Fibroblast of villous mesenchyme (primary cell): ENCODE data around the gene GSG1L2. TPM values are rescaled to one million over a fixed set of nuclear protein-coding genes. Genes with fewer than 3 reads are reported as not detected.
"Not testable (repeated sequence)": the region's sequence is repeated elsewhere in the genome, so short reads cannot be mapped to it uniquely, and the experiment has no call there.

Experiments
- DNase-seq: peaks from one replicate; pipeline ENCODE4 v3.0.0-alpha.2; 2010; ENCODE audit warnings: low read depth
- H3K4me3 ChIP-seq: 2 replicates; pipeline ENCODE4 v1.5.1; 2011; ENCODE audit warnings: low read depth, mild to moderate bottlenecking, low read length
- total RNA-seq: library from RNA; depleted of rRNA; stranded (reverse); fragments of >200 nt; gene quantifications from 2 replicates; pipeline ENCODE4 v1.2.3, GENCODE V29; 2012
- TF ChIP-seq, protein P1 (sequence below): IDR thresholded peaks from 2 replicates; pipeline ENCODE4 v1.5.1; 2012; ENCODE audit warnings: low read depth, mild to moderate bottlenecking, low read length; ENCODE audit not compliant: insufficient read depth

Gene GSG1L2
- total RNA-seq, 1 donor, result not detected

DNA sequence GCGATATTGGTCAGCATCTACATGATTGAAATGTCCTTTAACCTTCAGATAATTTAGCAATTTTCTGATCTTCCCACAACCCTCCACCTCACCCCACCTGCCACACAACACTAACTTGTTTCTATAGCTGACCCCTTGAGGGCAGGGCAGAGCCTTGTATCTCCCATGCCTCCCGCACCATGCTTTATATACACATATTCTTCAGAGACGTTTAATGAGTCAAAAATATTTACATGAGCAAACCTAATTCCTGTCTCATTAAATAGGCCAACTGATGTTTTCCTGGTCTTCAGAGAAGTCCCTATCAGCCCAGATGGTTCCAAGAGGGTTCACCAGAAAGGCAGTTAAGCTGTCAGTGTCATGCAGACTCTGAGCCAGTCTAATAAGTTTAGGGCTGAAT is 23.9 kb downstream of the GSG1L2 start:
- TF ChIP-seq, protein P1, sequence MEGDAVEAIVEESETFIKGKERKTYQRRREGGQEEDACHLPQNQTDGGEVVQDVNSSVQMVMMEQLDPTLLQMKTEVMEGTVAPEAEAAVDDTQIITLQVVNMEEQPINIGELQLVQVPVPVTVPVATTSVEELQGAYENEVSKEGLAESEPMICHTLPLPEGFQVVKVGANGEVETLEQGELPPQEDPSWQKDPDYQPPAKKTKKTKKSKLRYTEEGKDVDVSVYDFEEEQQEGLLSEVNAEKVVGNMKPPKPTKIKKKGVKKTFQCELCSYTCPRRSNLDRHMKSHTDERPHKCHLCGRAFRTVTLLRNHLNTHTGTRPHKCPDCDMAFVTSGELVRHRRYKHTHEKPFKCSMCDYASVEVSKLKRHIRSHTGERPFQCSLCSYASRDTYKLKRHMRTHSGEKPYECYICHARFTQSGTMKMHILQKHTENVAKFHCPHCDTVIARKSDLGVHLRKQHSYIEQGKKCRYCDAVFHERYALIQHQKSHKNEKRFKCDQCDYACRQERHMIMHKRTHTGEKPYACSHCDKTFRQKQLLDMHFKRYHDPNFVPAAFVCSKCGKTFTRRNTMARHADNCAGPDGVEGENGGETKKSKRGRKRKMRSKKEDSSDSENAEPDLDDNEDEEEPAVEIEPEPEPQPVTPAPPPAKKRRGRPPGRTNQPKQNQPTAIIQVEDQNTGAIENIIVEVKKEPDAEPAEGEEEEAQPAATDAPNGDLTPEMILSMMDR, result peak; percentile 14
- H3K4me3 ChIP-seq, result no peak overlapping the region

DNA sequence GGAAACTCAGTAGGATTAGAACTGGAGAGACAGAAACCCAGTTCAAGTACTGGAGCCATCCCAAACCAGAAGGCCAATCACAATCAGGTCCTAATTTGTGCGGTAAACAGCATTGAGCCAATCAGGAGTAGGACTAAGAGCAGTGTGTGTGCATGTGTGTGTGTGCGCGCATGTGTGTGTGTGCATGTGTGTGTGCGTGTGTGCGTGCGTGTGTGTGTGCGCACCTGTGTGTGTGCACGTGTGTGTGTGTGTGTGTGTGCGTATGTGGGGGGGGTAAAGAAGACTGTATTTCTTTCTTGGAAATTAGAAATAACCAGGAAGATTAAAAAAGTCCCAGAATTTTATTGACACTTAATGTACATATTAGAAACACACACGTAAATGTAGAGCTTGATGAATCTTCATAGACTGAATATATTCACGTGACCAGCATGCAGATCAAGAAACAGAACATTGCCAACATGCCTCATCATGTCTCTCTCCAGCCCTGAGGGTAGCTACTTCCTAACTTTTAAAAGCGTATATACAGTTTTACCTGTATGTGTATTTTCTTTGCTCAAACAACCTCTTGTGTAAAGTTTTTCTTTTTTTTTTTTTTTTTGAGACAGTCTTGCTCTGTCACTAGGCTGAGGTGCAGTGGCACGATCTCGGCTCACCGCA is 29.6 kb downstream of the GSG1L2 start:
- no peak for DNase-seq
- TF ChIP-seq, protein P1, result no peak
- no peak overlapping the region for H3K4me3 ChIP-seq

More for the DNA sequence above, 23.9 kb downstream of the GSG1L2 start:
- peak; percentile 50 for DNase-seq

DNA sequence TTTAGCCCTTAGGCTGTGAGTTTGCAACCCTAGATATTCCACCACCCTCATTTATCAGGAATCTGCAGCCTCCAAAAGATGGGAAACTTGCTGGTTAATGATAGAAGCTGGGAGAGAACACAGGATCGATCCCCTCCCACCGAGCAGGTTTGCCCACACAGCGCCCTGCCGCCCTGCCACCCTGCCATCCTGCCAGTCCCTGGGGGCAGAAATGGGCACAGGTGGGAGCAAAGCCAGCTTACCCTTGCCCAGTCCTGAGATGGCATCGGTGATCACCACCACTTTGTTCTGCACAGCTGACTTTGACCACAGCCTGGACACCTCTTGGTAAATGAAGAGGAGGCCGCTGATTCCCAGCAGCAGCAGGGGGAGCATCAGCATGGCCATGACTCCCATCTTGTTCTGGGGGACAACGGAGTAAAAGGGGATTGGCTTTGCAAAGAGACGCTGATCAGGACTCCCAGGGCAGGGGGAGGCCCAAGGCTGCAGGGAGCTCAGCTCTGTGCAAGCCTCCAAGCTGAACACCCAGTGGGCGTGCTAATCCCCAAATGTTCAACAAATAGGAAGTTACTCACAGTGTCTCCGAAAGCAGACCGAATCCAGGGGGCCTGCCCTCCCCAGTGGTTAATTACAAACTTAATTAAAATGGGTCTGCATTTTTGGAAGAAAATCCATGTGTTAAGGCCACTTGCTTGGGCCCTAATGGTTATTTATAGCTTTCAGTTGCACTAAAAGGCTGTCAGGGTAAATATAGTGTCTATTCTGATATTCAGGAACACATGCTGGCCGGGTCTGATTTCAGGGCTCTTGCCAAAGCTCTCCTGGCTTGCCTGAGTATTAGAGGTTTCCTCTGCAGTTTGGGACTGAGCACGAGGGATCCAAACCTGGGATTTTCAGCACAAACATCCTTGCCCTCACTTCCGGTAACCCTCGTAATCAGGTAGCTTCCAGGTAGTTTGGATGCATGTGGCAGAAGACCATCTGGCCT is 30.7 kb downstream of the GSG1L2 start, which contains the start of gene DHRS7C:
DHRS7C (minus strand) TSS at position 704 of the 988 bp plus-strand sequence; CDS start at position 396, 308 bp downstream.
- TF ChIP-seq, protein P1, result no peak
- H3K4me3 ChIP-seq, result no peak within 1 kb of the TSS
- no peak for DNase-seq

DNA sequence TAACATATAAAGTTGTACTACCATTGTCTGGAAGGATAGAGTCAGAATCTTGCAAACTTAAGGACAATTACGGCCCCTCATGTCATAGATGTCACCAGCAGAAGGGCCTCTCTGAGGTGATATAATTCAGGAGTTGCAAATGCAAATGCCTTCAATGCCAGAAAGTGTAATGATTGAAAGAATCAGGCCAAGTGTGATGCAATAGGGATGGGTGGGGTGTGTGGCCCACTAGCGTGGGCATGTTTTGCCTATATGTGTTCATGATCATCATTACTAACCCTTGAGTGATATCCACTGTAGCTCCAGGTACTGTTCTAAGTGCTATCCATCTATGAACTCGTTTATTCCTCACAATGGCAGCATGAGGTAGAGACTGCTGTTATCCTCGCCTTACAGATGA is 31.6 kb downstream of the GSG1L2 start:
- no peak for DNase-seq
- TF ChIP-seq, protein P1, result no peak
- no peak overlapping the region for H3K4me3 ChIP-seq

DNA sequence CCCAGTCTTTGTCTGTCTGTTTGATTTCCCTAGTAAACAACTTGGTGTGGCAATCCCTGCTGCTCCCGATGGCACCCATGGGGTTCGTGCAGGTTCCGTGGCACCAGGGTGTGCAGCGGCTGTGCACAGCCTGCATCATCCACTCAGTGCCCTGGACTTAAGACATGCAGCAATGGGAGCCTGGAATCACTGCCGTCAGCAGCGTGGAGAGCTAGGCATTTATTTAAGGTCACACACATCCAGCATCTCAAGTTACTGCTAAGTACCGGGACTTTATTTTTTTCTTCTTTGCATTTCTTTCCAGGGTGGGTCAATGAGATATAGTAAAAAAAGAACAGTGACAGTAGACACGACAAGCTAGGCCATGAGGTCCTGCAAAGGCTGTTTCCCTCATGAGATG is 33.3 kb downstream of the GSG1L2 start:
- TF ChIP-seq, protein P1, result no peak
- no peak overlapping the region for H3K4me3 ChIP-seq
- DNase-seq, result no peak

DNA sequence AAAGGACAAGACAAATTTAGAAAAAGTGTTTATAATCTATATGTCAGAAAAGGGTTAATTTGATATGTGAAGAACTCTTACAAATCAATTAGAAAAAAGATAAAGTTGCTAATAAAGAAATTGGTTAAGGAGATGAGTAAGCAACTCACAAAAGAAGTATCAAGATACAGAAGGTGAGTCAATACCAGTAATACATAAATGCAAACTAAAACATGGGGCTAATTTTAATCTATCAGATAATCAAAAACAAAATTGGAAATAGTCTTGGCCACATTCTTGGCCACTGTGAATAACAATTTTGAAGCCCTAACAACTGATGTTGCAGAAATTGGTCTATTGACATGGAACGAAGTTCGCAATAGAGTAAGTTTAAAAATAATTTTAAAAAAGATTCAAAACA is 37.3 kb downstream of the GSG1L2 start:
- DNase-seq, result no peak
- H3K4me3 ChIP-seq, result no peak overlapping the region
- TF ChIP-seq, protein P1, result no peak

DNA sequence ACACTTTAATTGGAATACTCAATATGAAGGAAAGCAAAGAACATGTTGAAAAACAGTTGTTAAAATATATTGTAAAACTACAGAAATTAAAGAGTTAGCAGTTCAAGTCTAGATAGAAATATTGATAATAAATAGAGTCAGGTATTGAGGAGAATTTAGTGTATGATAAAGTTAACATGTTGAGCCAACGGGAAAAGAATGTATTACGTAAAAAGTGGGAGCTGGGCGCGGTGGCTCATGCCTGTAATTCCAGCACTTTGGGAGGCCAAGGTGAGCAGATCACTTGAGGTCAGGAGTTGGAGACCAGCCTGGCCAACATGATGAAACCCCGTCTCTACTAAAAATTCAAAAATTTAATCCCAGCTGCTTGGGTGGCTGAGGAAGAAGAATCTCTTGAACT is 38.4 kb downstream of the GSG1L2 start:
- DNase-seq, H3K4me3 ChIP-seq: not testable (repeated sequence)
